SK-N-SH treated with all-trans-retinoic acid at 6 μM for 48 hours (cell line): ENCODE measurements around the gene LRRC39.

Experiments used
- ATAC-seq: fragments of 200-7000 bp; cut with Tn5 transposase; 3 replicates; pipeline ENCODE4 v1.9.1; 2020; ENCODE audit warnings: mild to moderate bottlenecking, moderate library complexity
- ARNTL ChIP-seq: fragments of 450-650 bp; formaldehyde crosslinking; IDR thresholded peaks from 2 replicates; pipeline ENCODE4 v1.5.0; 2020; ENCODE audit warnings: low read depth, mild to moderate bottlenecking, moderate library complexity, borderline replicate concordance
- BACH2 ChIP-seq: fragments of 250-450 bp; sonication (Bioruptor Pico); IDR thresholded peaks from 2 replicates; pipeline ENCODE4 v1.9.0; 2021; ENCODE audit warnings: mild to moderate bottlenecking, borderline replicate concordance
- CSDC2 ChIP-seq: fragments of 250-450 bp; sonication (Bioruptor Pico); IDR thresholded peaks from 2 replicates; pipeline ENCODE4 v1.5.0; 2020; ENCODE audit warnings: mild to moderate bottlenecking, moderate library complexity
- ESRRG ChIP-seq: fragments of 250-450 bp; sonication (Bioruptor Pico); IDR thresholded peaks from 2 replicates; pipeline ENCODE4 v1.6.1; 2021; ENCODE audit warnings: mild to moderate bottlenecking
- GLIS3 ChIP-seq: fragments of 250-450 bp; sonication (Bioruptor Pico); IDR thresholded peaks from 2 replicates; pipeline ENCODE4 v1.5.0; 2020; ENCODE audit warnings: mild to moderate bottlenecking, moderate library complexity
- ISL1 ChIP-seq: fragments of 250-450 bp; sonication (Bioruptor Pico); IDR thresholded peaks from 2 replicates; pipeline ENCODE4 v2.1.2; 2022; ENCODE audit warnings: mild to moderate bottlenecking, moderate library complexity
- OSR1 ChIP-seq: fragments of 250-450 bp; sonication (Bioruptor Pico); IDR thresholded peaks from 2 replicates; pipeline ENCODE4 v1.8.0; 2022; ENCODE audit warnings: moderate library complexity, mild to moderate bottlenecking, inconsistent platforms
- RARB ChIP-seq: fragments of 250-450 bp; sonication (Bioruptor Pico); IDR thresholded peaks from 2 replicates; pipeline ENCODE4 v1.8.0; 2021; ENCODE audit warnings: mild to moderate bottlenecking, moderate library complexity
- SNAI2 ChIP-seq: fragments of 250-450 bp; sonication (Bioruptor Pico); IDR thresholded peaks from 2 replicates; pipeline ENCODE4 v1.5.0; 2020; ENCODE audit warnings: mild to moderate bottlenecking, moderate library complexity
- TCF4 ChIP-seq: fragments of 250-450 bp; sonication (Bioruptor Pico); IDR thresholded peaks from 2 replicates; pipeline ENCODE4 v1.8.0; 2021; ENCODE audit warnings: mild to moderate bottlenecking, moderate library complexity, borderline replicate concordance
- TOX ChIP-seq: fragments of 250-450 bp; sonication (Bioruptor Pico); IDR thresholded peaks from 2 replicates; pipeline ENCODE4 v1.8.0; 2021; ENCODE audit warnings: mild to moderate bottlenecking, moderate library complexity, borderline replicate concordance
- ZC3H10 ChIP-seq: fragments of 250-450 bp; sonication (Bioruptor Pico); IDR thresholded peaks from 2 replicates; pipeline ENCODE4 v1.5.1; 2021; ENCODE audit warnings: mild to moderate bottlenecking, moderate library complexity
- ZFP3 ChIP-seq: fragments of 250-450 bp; sonication (Bioruptor Pico); IDR thresholded peaks from 2 replicates; pipeline ENCODE4 v1.5.0; 2020; ENCODE audit warnings: mild to moderate bottlenecking, moderate library complexity
- ZFP30 ChIP-seq: fragments of 450-650 bp; formaldehyde crosslinking; IDR thresholded peaks from 2 replicates; pipeline ENCODE4 v1.5.0; 2022; ENCODE audit warnings: mild to moderate bottlenecking, moderate library complexity
- ZNF565 ChIP-seq: fragments of 450-650 bp; formaldehyde crosslinking; conservative IDR thresholded peaks from 2 replicates; pipeline ENCODE4 v1.5.0; 2020; ENCODE audit warnings: low read depth, mild to moderate bottlenecking, moderate library complexity
- ZNF70 ChIP-seq: fragments of 450-650 bp; formaldehyde crosslinking; IDR thresholded peaks from 2 replicates; pipeline ENCODE4 v1.5.0; 2020; ENCODE audit warnings: mild to moderate bottlenecking, moderate library complexity
- ZNF8 ChIP-seq: fragments of 450-650 bp; formaldehyde crosslinking; IDR thresholded peaks from 2 replicates; pipeline ENCODE4 v1.5.0; 2020; ENCODE audit warnings: mild to moderate bottlenecking, moderate library complexity
- TF ChIP-seq, protein P1 (sequence below): fragments of 250-450 bp; sonication (Bioruptor Pico); IDR thresholded peaks from 2 replicates; pipeline ENCODE4 v1.5.0; 2020; ENCODE audit warnings: mild to moderate bottlenecking, moderate library complexity
- TF ChIP-seq, protein P2 (sequence below): fragments of 250-450 bp; sonication (Bioruptor Pico); IDR thresholded peaks from 2 replicates; pipeline ENCODE4 v1.8.0; 2020; ENCODE audit warnings: mild to moderate bottlenecking, moderate library complexity, borderline replicate concordance
- TF ChIP-seq, protein P3 (sequence below): fragments of 250-450 bp; sonication (Bioruptor Pico); IDR thresholded peaks from 2 replicates; pipeline ENCODE4 v1.8.0; 2021; ENCODE audit warnings: low read depth, mild to moderate bottlenecking, moderate library complexity, borderline replicate concordance
- TF ChIP-seq, protein P4 (sequence below): fragments of 250-450 bp; sonication (Bioruptor Pico); IDR thresholded peaks from 2 replicates; pipeline ENCODE4 v1.5.1; 2021; ENCODE audit warnings: mild to moderate bottlenecking, moderate library complexity

The LRRC39 gene

DNA sequence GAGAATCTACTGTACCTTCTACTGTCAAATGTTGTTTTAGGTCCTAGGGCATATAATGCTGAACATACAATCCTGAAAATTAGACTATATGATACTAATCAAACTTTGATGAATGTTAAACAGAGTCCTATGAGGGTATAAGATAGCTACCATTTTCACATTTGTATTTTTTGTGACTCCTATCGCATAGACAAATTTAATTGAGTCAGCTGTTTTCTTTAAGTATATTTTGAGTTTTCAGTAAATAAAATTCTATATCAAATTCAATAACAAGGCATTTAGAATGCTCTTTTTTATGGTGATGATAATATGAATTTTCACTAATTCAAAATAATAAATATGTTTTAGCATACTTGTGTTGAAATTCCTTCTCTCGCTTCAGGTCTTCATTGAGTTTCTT is 10.0 kb downstream of the LRRC39 start (continued):
- TF ChIP-seq, protein P1, sequence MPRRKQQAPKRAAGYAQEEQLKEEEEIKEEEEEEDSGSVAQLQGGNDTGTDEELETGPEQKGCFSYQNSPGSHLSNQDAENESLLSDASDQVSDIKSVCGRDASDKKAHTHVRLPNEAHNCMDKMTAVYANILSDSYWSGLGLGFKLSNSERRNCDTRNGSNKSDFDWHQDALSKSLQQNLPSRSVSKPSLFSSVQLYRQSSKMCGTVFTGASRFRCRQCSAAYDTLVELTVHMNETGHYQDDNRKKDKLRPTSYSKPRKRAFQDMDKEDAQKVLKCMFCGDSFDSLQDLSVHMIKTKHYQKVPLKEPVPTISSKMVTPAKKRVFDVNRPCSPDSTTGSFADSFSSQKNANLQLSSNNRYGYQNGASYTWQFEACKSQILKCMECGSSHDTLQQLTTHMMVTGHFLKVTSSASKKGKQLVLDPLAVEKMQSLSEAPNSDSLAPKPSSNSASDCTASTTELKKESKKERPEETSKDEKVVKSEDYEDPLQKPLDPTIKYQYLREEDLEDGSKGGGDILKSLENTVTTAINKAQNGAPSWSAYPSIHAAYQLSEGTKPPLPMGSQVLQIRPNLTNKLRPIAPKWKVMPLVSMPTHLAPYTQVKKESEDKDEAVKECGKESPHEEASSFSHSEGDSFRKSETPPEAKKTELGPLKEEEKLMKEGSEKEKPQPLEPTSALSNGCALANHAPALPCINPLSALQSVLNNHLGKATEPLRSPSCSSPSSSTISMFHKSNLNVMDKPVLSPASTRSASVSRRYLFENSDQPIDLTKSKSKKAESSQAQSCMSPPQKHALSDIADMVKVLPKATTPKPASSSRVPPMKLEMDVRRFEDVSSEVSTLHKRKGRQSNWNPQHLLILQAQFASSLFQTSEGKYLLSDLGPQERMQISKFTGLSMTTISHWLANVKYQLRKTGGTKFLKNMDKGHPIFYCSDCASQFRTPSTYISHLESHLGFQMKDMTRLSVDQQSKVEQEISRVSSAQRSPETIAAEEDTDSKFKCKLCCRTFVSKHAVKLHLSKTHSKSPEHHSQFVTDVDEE (CRISPR knock-in tag), result no peak

DNA sequence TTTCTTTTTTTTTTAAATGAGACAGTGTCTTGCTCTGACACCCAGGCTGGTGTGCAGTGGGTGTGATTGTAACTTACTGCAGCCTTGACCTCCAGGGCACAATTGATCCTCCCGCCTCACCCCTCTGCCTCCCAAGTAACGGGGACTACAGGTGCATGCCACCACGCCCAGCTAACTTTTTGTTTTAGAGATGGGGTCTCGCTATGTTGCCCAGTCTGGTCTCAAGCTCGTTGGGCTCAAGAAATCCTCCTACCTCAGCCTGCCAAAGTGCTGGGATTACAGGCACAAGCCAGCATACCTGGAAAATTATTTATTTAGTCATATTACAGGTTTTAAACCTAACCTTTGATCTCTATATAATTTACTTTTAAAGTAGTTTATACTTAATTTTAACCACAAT is 13.4 kb downstream of the LRRC39 start:
- ATAC-seq, result no peak
- TF ChIP-seq, protein P2, sequence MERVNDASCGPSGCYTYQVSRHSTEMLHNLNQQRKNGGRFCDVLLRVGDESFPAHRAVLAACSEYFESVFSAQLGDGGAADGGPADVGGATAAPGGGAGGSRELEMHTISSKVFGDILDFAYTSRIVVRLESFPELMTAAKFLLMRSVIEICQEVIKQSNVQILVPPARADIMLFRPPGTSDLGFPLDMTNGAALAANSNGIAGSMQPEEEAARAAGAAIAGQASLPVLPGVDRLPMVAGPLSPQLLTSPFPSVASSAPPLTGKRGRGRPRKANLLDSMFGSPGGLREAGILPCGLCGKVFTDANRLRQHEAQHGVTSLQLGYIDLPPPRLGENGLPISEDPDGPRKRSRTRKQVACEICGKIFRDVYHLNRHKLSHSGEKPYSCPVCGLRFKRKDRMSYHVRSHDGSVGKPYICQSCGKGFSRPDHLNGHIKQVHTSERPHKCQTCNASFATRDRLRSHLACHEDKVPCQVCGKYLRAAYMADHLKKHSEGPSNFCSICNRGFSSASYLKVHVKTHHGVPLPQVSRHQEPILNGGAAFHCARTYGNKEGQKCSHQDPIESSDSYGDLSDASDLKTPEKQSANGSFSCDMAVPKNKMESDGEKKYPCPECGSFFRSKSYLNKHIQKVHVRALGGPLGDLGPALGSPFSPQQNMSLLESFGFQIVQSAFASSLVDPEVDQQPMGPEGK, result no peak
- TF ChIP-seq ESRRG (CRISPR knock-in tag) (no peak), SNAI2 (no peak), RARB (CRISPR knock-in tag) (no peak), TCF4 (no peak), TOX (CRISPR knock-in tag) (no peak), ZNF70 (no peak), ARNTL (CRISPR knock-in tag) (no peak), ZC3H10 (CRISPR knock-in tag) (no peak), GLIS3 (CRISPR knock-in tag) (no peak), OSR1 (CRISPR knock-in tag) (no peak), CSDC2 (CRISPR knock-in tag) (no peak), ZFP3 (CRISPR knock-in tag) (no peak), ISL1 (no peak), ZFP30 (CRISPR knock-in tag) (no peak), ZNF565 (CRISPR knock-in tag) (no peak)
- TF ChIP-seq, protein P1 (CRISPR knock-in tag), result no peak
- TF ChIP-seq, all 23 proteins: peak for 0

DNA sequence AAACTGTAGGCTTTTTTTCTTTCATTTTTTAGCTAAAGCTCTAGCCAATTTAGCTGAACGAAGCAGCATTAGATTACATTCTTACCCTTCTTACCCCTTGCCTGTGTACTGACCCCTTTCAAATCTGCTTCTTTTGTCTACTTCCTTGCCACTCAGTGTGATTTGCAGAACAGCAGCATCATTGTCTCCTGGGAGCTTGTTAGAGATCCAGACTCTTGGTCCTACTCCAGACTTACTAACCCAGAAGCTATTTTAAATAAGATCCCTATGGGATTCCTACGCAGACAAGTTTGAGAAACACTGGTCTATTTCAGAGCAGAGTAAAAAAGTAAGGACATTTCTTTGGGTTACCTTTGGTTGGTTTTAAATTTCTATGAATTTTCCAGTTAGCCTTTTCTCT is 13.8 kb downstream of the LRRC39 start:
- ATAC-seq, result peak; percentile 26; the same call in 2 of the 3 replicates
- TF ChIP-seq TOX (CRISPR knock-in tag) (no peak), OSR1 (CRISPR knock-in tag) (no peak), ZC3H10 (CRISPR knock-in tag) (no peak), BACH2 (CRISPR knock-in tag) (no peak), TCF4 (no peak), GLIS3 (CRISPR knock-in tag) (no peak), ISL1 (no peak), ZNF70 (no peak), ESRRG (CRISPR knock-in tag) (no peak), ZFP3 (CRISPR knock-in tag) (no peak), ZNF8 (no peak), CSDC2 (CRISPR knock-in tag) (no peak), RARB (CRISPR knock-in tag) (no peak)
- TF ChIP-seq, protein P2, result no peak
- TF ChIP-seq, protein P3, sequence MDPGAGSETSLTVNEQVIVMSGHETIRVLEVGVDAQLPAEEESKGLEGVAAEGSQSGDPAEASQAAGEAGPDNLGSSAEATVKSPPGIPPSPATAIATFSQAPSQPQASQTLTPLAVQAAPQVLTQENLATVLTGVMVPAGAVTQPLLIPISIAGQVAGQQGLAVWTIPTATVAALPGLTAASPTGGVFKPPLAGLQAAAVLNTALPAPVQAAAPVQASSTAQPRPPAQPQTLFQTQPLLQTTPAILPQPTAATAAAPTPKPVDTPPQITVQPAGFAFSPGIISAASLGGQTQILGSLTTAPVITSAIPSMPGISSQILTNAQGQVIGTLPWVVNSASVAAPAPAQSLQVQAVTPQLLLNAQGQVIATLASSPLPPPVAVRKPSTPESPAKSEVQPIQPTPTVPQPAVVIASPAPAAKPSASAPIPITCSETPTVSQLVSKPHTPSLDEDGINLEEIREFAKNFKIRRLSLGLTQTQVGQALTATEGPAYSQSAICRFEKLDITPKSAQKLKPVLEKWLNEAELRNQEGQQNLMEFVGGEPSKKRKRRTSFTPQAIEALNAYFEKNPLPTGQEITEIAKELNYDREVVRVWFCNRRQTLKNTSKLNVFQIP (CRISPR knock-in tag), result no peak
- TF ChIP-seq, protein P1 (CRISPR knock-in tag), result no peak
- TF ChIP-seq, protein P4, sequence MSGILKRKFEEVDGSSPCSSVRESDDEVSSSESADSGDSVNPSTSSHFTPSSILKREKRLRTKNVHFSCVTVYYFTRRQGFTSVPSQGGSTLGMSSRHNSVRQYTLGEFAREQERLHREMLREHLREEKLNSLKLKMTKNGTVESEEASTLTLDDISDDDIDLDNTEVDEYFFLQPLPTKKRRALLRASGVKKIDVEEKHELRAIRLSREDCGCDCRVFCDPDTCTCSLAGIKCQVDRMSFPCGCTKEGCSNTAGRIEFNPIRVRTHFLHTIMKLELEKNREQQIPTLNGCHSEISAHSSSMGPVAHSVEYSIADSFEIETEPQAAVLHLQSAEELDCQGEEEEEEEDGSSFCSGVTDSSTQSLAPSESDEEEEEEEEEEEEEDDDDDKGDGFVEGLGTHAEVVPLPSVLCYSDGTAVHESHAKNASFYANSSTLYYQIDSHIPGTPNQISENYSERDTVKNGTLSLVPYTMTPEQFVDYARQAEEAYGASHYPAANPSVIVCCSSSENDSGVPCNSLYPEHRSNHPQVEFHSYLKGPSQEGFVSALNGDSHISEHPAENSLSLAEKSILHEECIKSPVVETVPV, result no peak
